HepG2 (cell line): ENCODE measurements around the gene C1GALT1C1. TPM values are rescaled to one million over a fixed set of nuclear protein-coding genes. Genes with fewer than 3 reads are reported as not detected.
A peak's percentile ranks its signal among the peaks of the same experiment; 100 is the strongest.

Experiments used
- KDM3A ChIP-seq: IDR thresholded peaks from 2 replicates; pipeline ENCODE4 v1.6.1; 2018; ENCODE audit warnings: low read depth, missing compliant biosample characterization
- KMT2A ChIP-seq: sonication (generic); formaldehyde crosslinking; IDR thresholded peaks from 2 replicates; pipeline ENCODE4 v1.4.0; 2020; ENCODE audit warnings: missing genetic modification reagents
- KMT2B ChIP-seq: IDR thresholded peaks from 2 replicates; pipeline ENCODE4 v1.6.1; 2016; ENCODE audit warnings: missing genetic modification reagents, missing compliant biosample characterization
- SMARCE1 ChIP-seq: fragments of 450-650 bp; IDR thresholded peaks from 2 replicates; pipeline ENCODE4 v1.6.1; 2017; ENCODE audit warnings: borderline replicate concordance
- SOX5 ChIP-seq: IDR thresholded peaks from 2 replicates; pipeline ENCODE4 v1.6.1; 2016; ENCODE audit warnings: borderline replicate concordance
- ZBTB46 ChIP-seq: sonication (generic); formaldehyde crosslinking; IDR thresholded peaks from 2 replicates; pipeline ENCODE4 v1.4.0; 2020; ENCODE audit warnings: mild to moderate bottlenecking, missing genetic modification reagents, borderline replicate concordance
- ZBTB7B ChIP-seq: sonication (generic); formaldehyde crosslinking; IDR thresholded peaks from 2 replicates; pipeline ENCODE4 v1.4.0; 2020; ENCODE audit warnings: missing genetic modification reagents
- ZNF629 ChIP-seq: sonication (generic); formaldehyde crosslinking; conservative IDR thresholded peaks from 2 replicates; pipeline ENCODE4 v1.5.0; 2020; ENCODE audit warnings: missing genetic modification reagents
- ZNF687 ChIP-seq: sonication (generic); formaldehyde crosslinking; IDR thresholded peaks from 2 replicates; pipeline ENCODE4 v1.5.1; 2020; ENCODE audit warnings: mild to moderate bottlenecking, missing genetic modification reagents, moderate library complexity
- polyA plus RNA-seq, 8 experiments: library from polyadenylated mRNA; depleted of rRNA in 3 of 8; stranded (reverse) in 7 of 8; unstranded in 1 of 8; fragments of >200 nt; fragmentation: Illumina TruSeq in 4 of 8; extraction: Trizol in 4 of 8; gene quantifications; 2 replicates each; pipeline versions ENCODE4 v1.2.1 to v1.2.3, GENCODE V29; 2011 to 2016; ENCODE audit warnings: low read depth in 4 of 8, missing spikeins in 1 of 8, mixed read lengths in 1 of 8; ENCODE audit not compliant: insufficient read depth in 1 of 8
- total RNA-seq, 5 experiments: library from RNA; depleted of rRNA; stranded (reverse); fragments of >200 nt; fragmentation: Illumina TruSeq; extraction: Trizol; gene quantifications; 2 replicates each; pipeline ENCODE4 v1.2.3, GENCODE V29; 2016; ENCODE audit warnings: low read depth in 1 of 5
- TF ChIP-seq, protein P1 (sequence below): IDR thresholded peaks from 2 replicates; pipeline ENCODE4 v1.6.1; 2016; ENCODE audit warnings: low read depth
- TF ChIP-seq, protein P2 (sequence below): IDR thresholded peaks from 2 replicates; pipeline ENCODE4 v1.6.1; 2016; ENCODE audit warnings: missing compliant biosample characterization, missing genetic modification reagents, borderline replicate concordance
- TF ChIP-seq, protein P3 (sequence below): IDR thresholded peaks from 2 replicates; pipeline ENCODE4 v1.6.1; 2016
- TF ChIP-seq, protein P4 (sequence below): IDR thresholded peaks from 2 replicates; pipeline ENCODE4 v1.6.1; 2016; ENCODE audit warnings: missing biosample characterization, missing genetic modification reagents, low read depth
- TF ChIP-seq, protein P5 (sequence below): IDR thresholded peaks from 2 replicates; pipeline ENCODE4 v1.6.1; 2012; ENCODE audit warnings: inconsistent platforms
- TF ChIP-seq, protein P6 (sequence below): sonication (generic); formaldehyde crosslinking; IDR thresholded peaks from 2 replicates; pipeline ENCODE4 v1.5.0; 2020; ENCODE audit warnings: missing genetic modification reagents, mild to moderate bottlenecking, borderline replicate concordance
- TF ChIP-seq, protein P7 (sequence below): sonication (generic); formaldehyde crosslinking; IDR thresholded peaks from 2 replicates; pipeline ENCODE4 v1.5.0; 2020; ENCODE audit warnings: mild to moderate bottlenecking, missing genetic modification reagents

Gene C1GALT1C1
- total and polyA plus RNA-seq, 2 of the 13 experiments (the other 11 are each of a cell fraction or from before 2014, with no cell fraction given) = 26.3 to 31.9 TPM

- TF ChIP-seq, protein P1, sequence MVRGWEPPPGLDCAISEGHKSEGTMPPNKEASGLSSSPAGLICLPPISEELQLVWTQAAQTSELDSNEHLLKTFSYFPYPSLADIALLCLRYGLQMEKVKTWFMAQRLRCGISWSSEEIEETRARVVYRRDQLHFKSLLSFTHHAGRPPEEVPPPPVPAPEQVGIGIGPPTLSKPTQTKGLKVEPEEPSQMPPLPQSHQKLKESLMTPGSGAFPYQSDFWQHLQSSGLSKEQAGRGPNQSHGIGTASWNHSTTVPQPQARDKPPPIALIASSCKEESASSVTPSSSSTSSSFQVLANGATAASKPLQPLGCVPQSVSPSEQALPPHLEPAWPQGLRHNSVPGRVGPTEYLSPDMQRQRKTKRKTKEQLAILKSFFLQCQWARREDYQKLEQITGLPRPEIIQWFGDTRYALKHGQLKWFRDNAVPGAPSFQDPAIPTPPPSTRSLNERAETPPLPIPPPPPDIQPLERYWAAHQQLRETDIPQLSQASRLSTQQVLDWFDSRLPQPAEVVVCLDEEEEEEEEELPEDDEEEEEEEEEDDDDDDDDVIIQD (CRISPR knock-in tag) = peak; percentile 50; the same call in 1 of the 2 replicates
- TF ChIP-seq ZNF629 = no peak
- peak; percentile 75 for TF ChIP-seq KMT2B (CRISPR knock-in tag)
- TF ChIP-seq, protein P2, sequence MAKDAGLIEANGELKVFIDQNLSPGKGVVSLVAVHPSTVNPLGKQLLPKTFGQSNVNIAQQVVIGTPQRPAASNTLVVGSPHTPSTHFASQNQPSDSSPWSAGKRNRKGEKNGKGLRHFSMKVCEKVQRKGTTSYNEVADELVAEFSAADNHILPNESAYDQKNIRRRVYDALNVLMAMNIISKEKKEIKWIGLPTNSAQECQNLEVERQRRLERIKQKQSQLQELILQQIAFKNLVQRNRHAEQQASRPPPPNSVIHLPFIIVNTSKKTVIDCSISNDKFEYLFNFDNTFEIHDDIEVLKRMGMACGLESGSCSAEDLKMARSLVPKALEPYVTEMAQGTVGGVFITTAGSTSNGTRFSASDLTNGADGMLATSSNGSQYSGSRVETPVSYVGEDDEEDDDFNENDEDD (CRISPR knock-in tag) = no peak
- TF ChIP-seq, protein P3, sequence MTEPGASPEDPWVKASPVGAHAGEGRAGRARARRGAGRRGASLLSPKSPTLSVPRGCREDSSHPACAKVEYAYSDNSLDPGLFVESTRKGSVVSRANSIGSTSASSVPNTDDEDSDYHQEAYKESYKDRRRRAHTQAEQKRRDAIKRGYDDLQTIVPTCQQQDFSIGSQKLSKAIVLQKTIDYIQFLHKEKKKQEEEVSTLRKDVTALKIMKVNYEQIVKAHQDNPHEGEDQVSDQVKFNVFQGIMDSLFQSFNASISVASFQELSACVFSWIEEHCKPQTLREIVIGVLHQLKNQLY (CRISPR knock-in tag) = no peak
- TF ChIP-seq, protein P4, sequence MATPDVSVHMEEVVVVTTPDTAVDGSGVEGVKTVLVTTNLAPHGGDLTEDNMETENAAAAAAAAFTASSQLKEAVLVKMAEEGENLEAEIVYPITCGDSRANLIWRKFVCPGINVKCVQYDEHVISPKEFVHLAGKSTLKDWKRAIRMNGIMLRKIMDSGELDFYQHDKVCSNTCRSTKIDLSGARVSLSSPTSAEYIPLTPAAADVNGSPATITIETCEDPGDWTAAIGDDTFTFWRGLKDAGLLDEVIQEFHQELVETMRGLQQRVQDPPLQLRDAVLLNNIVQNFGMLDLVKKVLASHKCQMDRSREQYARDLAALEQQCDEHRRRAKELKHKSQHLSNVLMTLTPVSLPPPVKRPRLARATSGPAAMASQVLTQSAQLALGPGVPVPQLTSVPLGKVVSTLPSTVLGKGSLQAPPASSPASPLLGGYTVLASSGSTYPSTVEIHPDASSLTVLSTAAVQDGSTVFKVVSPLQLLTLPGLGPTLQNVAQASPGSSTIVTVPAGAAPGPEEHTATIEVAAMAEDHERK (CRISPR knock-in tag) = peak; percentile 31; the same call in 1 of the 2 replicates
- peak; percentile 46; the same call in 1 of the 2 replicates for TF ChIP-seq SOX5
- TF ChIP-seq, protein P5, sequence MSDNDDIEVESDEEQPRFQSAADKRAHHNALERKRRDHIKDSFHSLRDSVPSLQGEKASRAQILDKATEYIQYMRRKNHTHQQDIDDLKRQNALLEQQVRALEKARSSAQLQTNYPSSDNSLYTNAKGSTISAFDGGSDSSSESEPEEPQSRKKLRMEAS = peak; percentile 34
- TF ChIP-seq SMARCE1 = no peak
- no peak for TF ChIP-seq ZBTB46 (CRISPR knock-in tag)
- TF ChIP-seq, protein P6, sequence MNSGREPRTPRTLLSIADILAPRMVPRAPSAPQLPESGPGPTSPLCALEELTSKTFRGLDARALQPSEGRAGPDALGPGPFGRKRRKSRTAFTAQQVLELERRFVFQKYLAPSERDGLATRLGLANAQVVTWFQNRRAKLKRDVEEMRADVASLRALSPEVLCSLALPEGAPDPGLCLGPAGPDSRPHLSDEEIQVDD = no peak
- peak; percentile 57 for TF ChIP-seq ZNF687 (CRISPR knock-in tag)
- TF ChIP-seq ZBTB7B (CRISPR knock-in tag) = no peak
- TF ChIP-seq KMT2A (CRISPR knock-in tag) = 0 out of 2 replicates have a peak, but pooled peaks have one; percentile 22
- TF ChIP-seq, protein P7, sequence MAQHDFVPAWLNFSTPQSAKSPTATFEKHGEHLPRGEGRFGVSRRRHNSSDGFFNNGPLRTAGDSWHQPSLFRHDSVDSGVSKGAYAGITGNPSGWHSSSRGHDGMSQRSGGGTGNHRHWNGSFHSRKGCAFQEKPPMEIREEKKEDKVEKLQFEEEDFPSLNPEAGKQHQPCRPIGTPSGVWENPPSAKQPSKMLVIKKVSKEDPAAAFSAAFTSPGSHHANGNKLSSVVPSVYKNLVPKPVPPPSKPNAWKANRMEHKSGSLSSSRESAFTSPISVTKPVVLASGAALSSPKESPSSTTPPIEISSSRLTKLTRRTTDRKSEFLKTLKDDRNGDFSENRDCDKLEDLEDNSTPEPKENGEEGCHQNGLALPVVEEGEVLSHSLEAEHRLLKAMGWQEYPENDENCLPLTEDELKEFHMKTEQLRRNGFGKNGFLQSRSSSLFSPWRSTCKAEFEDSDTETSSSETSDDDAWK (CRISPR knock-in tag) = no peak
- no peak for TF ChIP-seq KDM3A (CRISPR knock-in tag)
Observed at GRCh38 chrX:120603707-120604360, 26.0 kb downstream of the C1GALT1C1 start, which contains the start of gene MCTS1 (continued).
